Activated B cell treated with CpG ODN at 0.5 μM for 24 hours (primary cell): ENCODE measurements around the gene EYS. TPM values are rescaled to one million over a fixed set of nuclear protein-coding genes. Genes with fewer than 3 reads are reported as not detected.
"Not testable (repeated sequence)": the region's sequence is repeated elsewhere in the genome, so short reads cannot be mapped to it uniquely, and the experiment has no call there.

Experiments
- ATAC-seq: fragments of 200-7000 bp; cut with Tn5 transposase; one replicate; pipeline ENCODE4 v1.10.0; 2021; ENCODE audit warnings: low read depth, mild to moderate bottlenecking, moderate library complexity
- CTCF ChIA-PET: fragments of 350-600 bp; sonication (Branson Sonifier 250); formaldehyde crosslinking; loops from one replicate; lab custom pipeline; 2021; ENCODE audit warnings: antibody characterized with exemption; lab: Charles Lee
- POLR2A ChIA-PET: fragments of 350-600 bp; sonication (Branson Sonifier 250); formaldehyde crosslinking; loops from one replicate; lab custom pipeline; 2021; ENCODE audit warnings: antibody characterized with exemption; lab: Charles Lee
- DNase-seq: peaks from one replicate; pipeline ENCODE4 v3.0.0; 2022
- H3K27ac Mint-ChIP-seq: one replicate; pipeline ENCODE4 v1.8.0; 2020; ENCODE audit warnings: mixed read lengths
- H3K27me3 Mint-ChIP-seq: one replicate; pipeline ENCODE4 v1.8.0; 2021; ENCODE audit warnings: mixed read lengths
- H3K36me3 Mint-ChIP-seq: one replicate; pipeline ENCODE4 v1.8.0; 2021; ENCODE audit warnings: low read depth, mixed read lengths
- H3K4me1 Mint-ChIP-seq: one replicate; pipeline ENCODE4 v1.8.0; 2021; ENCODE audit warnings: mixed read lengths
- H3K4me3 Mint-ChIP-seq: one replicate; pipeline ENCODE4 v1.8.0; 2020; ENCODE audit warnings: mild to moderate bottlenecking, mixed read lengths
- H3K9me3 Mint-ChIP-seq: one replicate; pipeline ENCODE4 v1.8.0; 2020; ENCODE audit warnings: mixed read lengths
- intact Hi-C: fragments of 100-400 bp; cut with micrococcal nuclease; formaldehyde crosslinking; loops from one replicate; pipeline ENCODE4 v1.15.1; 2024
- total RNA-seq: library from RNA; stranded (reverse); gene quantifications from 2 replicates; pipeline ENCODE4 v1.2.3, GENCODE V29; 2022
- TF ChIP-seq, protein P1 (sequence below): fragments of 200-600 bp; IDR thresholded peaks from one replicate; pipeline ENCODE4 v1.8.0; 2022; ENCODE audit warnings: antibody characterized with exemption, mild to moderate bottlenecking

EYS gene
- total RNA-seq, 1 donor from 2014 or later, result not detected

DNA sequence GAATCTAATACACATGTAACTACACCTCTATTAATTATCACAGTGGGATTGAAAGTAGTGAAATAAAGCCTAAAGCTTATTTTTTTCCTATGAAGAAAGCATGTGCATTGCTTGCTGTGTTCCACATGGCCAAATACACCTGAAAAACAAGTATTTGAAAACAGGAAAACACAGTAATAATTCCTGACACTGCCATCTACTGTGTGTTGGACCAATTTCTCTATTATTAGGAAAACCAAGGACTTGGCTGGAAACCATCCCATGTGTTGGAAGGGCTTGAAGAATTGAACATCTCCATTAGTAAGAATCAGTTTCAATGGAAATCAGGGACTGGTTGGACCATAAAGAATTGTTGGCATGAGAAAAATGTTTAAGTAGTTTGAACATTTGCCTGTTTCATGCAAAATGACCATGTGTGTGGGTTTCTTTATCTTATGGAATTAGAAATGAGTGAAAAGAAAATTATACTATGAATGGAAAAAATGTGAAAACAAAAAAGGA lies 1947.4 kb downstream of the EYS start:
- Mint-ChIP-seq H3K27me3 (no peaks in the 10 kb centered on the region), H3K9me3 (peaks cover 9% of the 10 kb centered on the region), H3K4me3 (no peak overlapping the region), H3K36me3 (peaks cover 3% of the 10 kb centered on the region), H3K4me1 (no peaks in the 10 kb centered on the region), H3K27ac (no peak overlapping the region)
- ATAC-seq, result no peak
- ChIA-PET POLR2A (no interaction called here), CTCF (interaction anchor here (5.8 kb wide), 1 partner anchor 160 kb away, joined by 169 read pairs; no protein-coding TSS in a partner anchor)
- no peak for DNase-seq
- intact Hi-C loops, result loop anchor here (10.0 kb wide), 1 partner anchor 1955 kb away; no protein-coding TSS in a partner anchor
- TF ChIP-seq, protein P1, sequence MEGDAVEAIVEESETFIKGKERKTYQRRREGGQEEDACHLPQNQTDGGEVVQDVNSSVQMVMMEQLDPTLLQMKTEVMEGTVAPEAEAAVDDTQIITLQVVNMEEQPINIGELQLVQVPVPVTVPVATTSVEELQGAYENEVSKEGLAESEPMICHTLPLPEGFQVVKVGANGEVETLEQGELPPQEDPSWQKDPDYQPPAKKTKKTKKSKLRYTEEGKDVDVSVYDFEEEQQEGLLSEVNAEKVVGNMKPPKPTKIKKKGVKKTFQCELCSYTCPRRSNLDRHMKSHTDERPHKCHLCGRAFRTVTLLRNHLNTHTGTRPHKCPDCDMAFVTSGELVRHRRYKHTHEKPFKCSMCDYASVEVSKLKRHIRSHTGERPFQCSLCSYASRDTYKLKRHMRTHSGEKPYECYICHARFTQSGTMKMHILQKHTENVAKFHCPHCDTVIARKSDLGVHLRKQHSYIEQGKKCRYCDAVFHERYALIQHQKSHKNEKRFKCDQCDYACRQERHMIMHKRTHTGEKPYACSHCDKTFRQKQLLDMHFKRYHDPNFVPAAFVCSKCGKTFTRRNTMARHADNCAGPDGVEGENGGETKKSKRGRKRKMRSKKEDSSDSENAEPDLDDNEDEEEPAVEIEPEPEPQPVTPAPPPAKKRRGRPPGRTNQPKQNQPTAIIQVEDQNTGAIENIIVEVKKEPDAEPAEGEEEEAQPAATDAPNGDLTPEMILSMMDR, result no peak

GRCh38 chr6:63757826-63758225 lies 1949.2 kb downstream of the EYS start:
- no peaks in the 10 kb centered on the region for H3K4me1 Mint-ChIP-seq
- ChIA-PET POLR2A (no interaction called here), CTCF (interaction anchor here (0.6 to 1.7 kb wide), 2 partner anchors 157 to 160 kb away, joined by 3 to 9 read pairs; no protein-coding TSS in a partner anchor)
- intact Hi-C loops, result no loop called here
- ATAC-seq, result no peak
- TF ChIP-seq, protein P1, result no peak
- H3K27me3 Mint-ChIP-seq, result no peaks in the 10 kb centered on the region
- H3K9me3 Mint-ChIP-seq, result peaks cover 9% of the 10 kb centered on the region
- DNase-seq, result no peak
- no peak overlapping the region for H3K27ac Mint-ChIP-seq
- H3K4me3 Mint-ChIP-seq, result no peak overlapping the region
- peaks cover 3% of the 10 kb centered on the region for H3K36me3 Mint-ChIP-seq

GRCh38 chr6:63757275-63757674 lies 1949.8 kb downstream of the EYS start:
- DNase-seq, H3K4me3 Mint-ChIP-seq, H3K27ac Mint-ChIP-seq, H3K27me3 Mint-ChIP-seq, H3K36me3 Mint-ChIP-seq, POLR2A ChIA-PET, H3K4me1 Mint-ChIP-seq, intact Hi-C loops, ATAC-seq, H3K9me3 Mint-ChIP-seq: not testable (repeated sequence)
- CTCF ChIA-PET, result interaction anchor here (1.7 kb wide), 1 partner anchor 159 kb away, joined by 9 read pairs; no protein-coding TSS in a partner anchor

DNA sequence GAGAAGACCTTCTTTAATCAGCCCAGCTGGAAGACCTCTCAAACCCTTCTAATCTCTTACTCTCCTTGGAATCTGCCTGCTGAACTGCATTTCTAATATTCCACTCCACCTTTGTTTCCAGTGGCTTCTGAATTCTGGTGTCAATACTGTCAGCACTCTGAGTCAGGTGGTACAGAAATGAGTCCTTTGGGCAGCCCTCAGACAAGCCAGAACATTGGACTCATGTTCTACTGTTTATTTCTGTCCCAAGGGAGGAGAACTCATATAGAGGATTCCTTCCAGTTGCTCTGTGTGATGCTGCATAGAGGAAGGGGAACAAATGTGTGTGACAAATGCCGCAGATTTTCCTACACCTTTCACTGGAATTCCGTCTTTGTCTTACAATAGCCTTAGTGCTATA lies 1956.6 kb downstream of the EYS start:
- intact Hi-C loops, result no loop called here
- CTCF ChIA-PET, result no interaction called here
- ATAC-seq (no peak), DNase-seq (no peak)
- no peak overlapping the region for H3K27ac Mint-ChIP-seq
- TF ChIP-seq, protein P1, result no peak
- H3K36me3 Mint-ChIP-seq, result no peaks in the 10 kb centered on the region
- peaks cover 8% of the 10 kb centered on the region for H3K27me3 Mint-ChIP-seq
- POLR2A ChIA-PET, result no interaction called here
- no peak overlapping the region for H3K4me3 Mint-ChIP-seq
- no peaks in the 10 kb centered on the region for H3K4me1 Mint-ChIP-seq
- H3K9me3 Mint-ChIP-seq, result peaks cover 5% of the 10 kb centered on the region

DNA sequence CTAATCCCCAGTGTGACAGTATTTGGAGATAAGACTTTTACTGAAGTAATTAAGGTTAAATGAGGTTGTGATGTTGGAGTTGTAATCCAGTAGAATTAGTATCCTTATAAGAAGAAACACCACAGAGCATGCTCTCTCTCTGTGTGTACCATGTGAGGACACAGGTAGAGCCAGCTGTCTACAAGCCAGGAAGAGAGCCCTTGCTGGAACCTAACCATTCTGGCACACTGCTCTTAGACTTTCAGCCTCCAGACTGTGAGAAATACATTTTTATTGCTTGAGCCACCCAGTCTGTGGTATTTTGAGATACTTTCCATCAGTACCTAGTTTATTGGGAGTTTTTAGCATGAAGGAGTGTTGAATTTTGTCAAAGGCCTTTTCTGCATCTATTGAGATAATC lies 1961.2 kb downstream of the EYS start:
- no peak for DNase-seq
- peaks cover 10% of the 10 kb centered on the region for H3K27me3 Mint-ChIP-seq
- intact Hi-C loops, result no loop called here
- POLR2A ChIA-PET, result interaction anchor here (0.5 kb wide), 1 partner anchor 11 kb away, joined by 4 read pairs; no protein-coding TSS in a partner anchor
- H3K9me3 Mint-ChIP-seq, result peaks cover 5% of the 10 kb centered on the region
- CTCF ChIA-PET, result no interaction called here
- no peak for ATAC-seq
- H3K4me3 Mint-ChIP-seq, result no peak overlapping the region
- no peak overlapping the region for H3K27ac Mint-ChIP-seq
- no peaks in the 10 kb centered on the region for H3K36me3 Mint-ChIP-seq
- H3K4me1 Mint-ChIP-seq, result no peaks in the 10 kb centered on the region
- TF ChIP-seq, protein P1, result no peak
